Measurements from ENCODE around the gene MACROD2.

- TF ChIP-seq POLR2AphosphoS5 (IDR thresholded peaks at IDR 0.05) (no peak), CTCF (IDR thresholded peaks at IDR 0.05) (no peak), POLR2A (IDR thresholded peaks at IDR 0.05) (no peak), EP300 (IDR thresholded peaks at IDR 0.05; ENCODE audit: low read depth) (no peak)
Observed at GRCh38 chr20:14525426-14525825, 530.1 kb downstream of the MACROD2 start.
